GM04503 (cell line): ENCODE results near the gene STRN3.
"Not testable (repeated sequence)": the region's sequence is repeated elsewhere in the genome, so short reads cannot be mapped to it uniquely, and the experiment has no call there.

Source experiments
- DNase-seq: peaks from one replicate; pipeline ENCODE4 v3.0.0-alpha.2; 2012; ENCODE audit warnings: low read depth

Gene STRN3

GRCh38 chr14:31001339-31001658 is 24.9 kb downstream of the STRN3 start:
- no peak for DNase-seq

GRCh38 chr14:31000629-31001338 is 25.4 kb downstream of the STRN3 start:
- no peak for DNase-seq

- DNase-seq, result no peak
Observed at GRCh38 chr14:30999038-30999773, 27.0 kb downstream of the STRN3 start.

GRCh38 chr14:30998100-30998706 is 28.0 kb downstream of the STRN3 start:
- DNase-seq, result no peak

- DNase-seq, result no peak
Observed at GRCh38 chr14:30996892-30997659, 29.1 kb downstream of the STRN3 start.

- no peak for DNase-seq
Observed at GRCh38 chr14:30995689-30996088, 30.5 kb downstream of the STRN3 start.

- DNase-seq, result no peak
Observed at GRCh38 chr14:30994681-30995620, 31.2 kb downstream of the STRN3 start.

GRCh38 chr14:30993071-30993470 is 33.1 kb downstream of the STRN3 start:
- DNase-seq, result no peak

GRCh38 chr14:30991408-30991807 is 34.8 kb downstream of the STRN3 start:
- no peak for DNase-seq

GRCh38 chr14:30990770-30991169 is 35.4 kb downstream of the STRN3 start:
- no peak for DNase-seq

- no peak for DNase-seq
Observed at GRCh38 chr14:30988509-30988908, 37.7 kb downstream of the STRN3 start.

GRCh38 chr14:30985796-30986195 is 40.4 kb downstream of the STRN3 start:
- no peak for DNase-seq

- no peak for DNase-seq
Observed at GRCh38 chr14:30983858-30984257, 42.3 kb downstream of the STRN3 start.

- DNase-seq, result no peak
Observed at GRCh38 chr14:30982533-30982932, 43.6 kb downstream of the STRN3 start.

GRCh38 chr14:30980980-30981379 is 45.2 kb downstream of the STRN3 start:
- DNase-seq, result no peak

GRCh38 chr14:30980106-30980704 is 46.0 kb downstream of the STRN3 start:
- DNase-seq, result peak; percentile 43

- DNase-seq, result no peak
Observed at GRCh38 chr14:30977752-30978151, 48.4 kb downstream of the STRN3 start.

GRCh38 chr14:30974628-30975027 is 51.6 kb downstream of the STRN3 start:
- no peak for DNase-seq

GRCh38 chr14:30972882-30973582 is 53.1 kb downstream of the STRN3 start:
- DNase-seq, result no peak

GRCh38 chr14:30972036-30972732 is 54.0 kb downstream of the STRN3 start:
- not testable (repeated sequence) for DNase-seq
